ENCODE measurements around the gene KLC1.
A peak's percentile ranks its signal among the peaks of the same experiment; 100 is the strongest.
"Not testable (repeated sequence)": the region's sequence is repeated elsewhere in the genome, so short reads cannot be mapped to it uniquely, and the experiment has no call there.

Gene KLC1

DNA sequence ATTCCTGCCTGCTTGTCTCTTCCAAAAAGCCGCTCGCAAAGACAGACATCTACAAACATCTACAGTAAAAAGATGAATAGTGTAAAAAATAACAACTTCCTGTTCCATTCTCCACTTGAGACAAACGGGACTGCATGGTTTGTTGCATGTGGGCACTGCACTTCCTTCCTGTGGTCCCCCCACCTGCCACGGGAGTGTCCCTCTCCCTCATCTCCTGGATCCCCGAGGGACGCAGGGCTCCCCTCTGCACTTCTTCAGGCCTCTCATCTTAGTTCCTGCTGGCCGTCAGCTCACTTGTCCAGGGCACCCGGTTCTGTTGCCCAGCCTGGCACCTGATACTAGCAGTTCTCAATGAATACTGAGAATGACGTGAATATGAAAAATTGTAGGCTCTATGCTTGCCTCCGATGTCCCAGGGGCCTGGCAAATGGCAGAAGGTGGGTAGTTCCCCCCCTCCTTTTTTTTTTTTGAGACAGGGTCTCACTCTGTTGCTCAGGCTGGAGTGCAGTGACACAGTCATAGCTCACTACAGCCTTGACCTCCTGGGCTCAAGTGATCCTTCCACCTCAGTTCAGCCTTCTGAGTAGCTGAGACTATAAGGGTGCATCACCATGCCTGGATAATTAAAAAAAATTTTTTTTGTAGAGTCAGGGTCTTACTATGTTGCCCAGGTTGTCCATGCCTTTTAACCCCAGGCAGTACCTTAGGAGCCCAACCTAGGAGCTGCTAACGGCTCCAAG lies 3.5 kb upstream of the KLC1 start:
- DNase-seq, result peak; percentile 32

DNA sequence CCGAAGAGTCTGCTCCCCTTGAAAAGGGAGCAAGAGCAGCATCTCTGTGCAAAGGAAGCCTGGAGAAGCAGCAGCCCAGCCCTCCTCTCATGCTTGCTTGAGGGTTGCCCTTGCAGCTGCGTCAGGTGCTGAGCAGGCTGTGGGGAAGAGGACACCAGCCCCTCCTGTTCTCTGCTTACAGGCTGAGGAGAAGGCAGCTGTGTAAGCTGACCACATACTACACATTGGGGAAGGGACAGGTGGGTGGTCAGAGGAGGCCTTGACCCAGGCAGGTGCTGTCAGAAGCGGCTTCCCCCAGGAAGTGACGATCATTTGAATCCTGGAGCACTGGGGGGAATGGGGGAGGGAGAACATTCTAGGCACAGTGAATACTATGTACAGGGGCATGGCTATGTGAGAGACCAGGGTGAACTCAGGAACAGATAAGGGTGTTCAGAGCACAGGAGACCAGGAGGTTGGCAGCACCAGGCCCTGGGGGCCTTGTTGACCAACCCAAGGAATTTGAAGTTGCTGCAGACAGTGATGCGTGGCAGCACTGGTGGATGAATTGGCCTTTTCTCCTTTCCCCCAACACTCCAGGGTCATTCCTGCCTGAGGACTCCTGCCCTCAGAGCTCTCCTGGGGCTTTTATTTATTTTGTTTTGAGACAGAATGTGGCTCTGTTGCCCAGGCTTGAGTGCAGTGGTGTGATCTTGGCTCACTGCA lies 2.7 kb upstream of the KLC1 start:
- DNase-seq, result no peak

DNA sequence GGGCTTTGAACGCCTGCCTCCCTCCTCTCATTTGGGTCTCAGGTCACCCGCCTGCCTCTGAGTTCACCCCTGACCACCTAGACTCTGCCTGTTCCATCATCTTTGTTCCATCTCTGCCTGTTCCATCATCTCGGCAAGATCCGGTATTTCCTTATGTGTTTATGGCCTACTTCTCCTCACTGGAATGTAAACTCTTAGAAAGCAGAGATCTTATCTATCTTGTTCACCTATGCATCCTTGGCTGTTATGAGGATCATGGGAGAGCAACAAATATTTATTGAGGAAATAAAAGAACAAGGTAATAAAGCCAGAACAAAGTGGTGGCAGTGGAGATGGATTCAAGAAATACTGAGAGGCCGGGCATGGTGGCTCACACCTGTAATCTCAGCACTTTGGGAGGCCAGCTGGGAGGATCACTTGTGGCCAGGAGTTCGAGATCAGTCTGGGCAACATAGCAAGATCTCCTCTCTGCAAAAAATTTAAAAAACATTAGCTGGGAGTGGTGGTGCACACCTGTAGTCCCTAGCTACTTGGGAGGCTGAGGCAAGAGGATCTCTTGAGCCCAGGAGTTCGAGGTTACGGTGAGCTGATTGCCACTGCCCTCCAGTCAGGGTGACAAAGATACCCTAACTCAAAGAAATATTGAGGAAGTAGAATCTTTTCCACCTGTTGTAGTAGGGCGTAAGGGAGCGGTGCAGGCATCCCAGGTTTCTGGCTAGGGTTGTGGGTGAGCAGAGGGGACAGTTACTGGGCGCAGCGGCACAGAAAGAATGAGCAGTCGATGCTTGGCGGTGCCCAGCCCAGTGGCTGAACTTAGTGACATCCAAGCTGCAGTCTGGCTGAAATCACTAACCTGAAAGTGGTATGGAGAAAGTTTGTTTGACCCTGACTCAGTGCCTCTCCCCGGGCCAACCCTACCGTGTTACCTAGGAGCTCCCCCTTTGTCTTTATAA lies 1.7 kb upstream of the KLC1 start:
- DNase-seq, result no peak

DNA sequence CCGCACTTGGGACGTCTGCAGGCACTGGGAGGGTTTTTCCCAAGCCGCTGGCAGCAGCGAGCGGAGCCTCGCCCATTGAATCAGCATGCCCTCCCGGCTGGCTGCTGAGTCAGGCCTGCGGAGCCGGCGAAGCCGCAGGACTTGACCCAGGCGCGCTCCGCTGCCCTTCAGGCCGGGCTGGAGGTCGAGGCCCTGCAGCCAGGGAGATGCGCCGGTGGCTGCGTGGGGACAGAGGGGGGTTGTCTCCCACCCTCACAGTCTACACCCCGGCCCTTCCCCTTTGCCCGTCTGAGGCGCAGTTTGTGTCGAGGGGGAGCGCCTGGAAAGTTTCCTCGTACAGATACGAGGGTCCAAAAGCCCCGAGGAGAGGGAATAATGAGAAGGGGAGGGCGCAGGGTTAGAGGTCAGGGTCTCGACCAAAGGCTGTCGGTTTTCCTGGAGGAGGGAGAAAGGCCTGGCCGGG lies 759 bp upstream of the KLC1 start:
- DNase-seq, result peak; percentile 70

DNA sequence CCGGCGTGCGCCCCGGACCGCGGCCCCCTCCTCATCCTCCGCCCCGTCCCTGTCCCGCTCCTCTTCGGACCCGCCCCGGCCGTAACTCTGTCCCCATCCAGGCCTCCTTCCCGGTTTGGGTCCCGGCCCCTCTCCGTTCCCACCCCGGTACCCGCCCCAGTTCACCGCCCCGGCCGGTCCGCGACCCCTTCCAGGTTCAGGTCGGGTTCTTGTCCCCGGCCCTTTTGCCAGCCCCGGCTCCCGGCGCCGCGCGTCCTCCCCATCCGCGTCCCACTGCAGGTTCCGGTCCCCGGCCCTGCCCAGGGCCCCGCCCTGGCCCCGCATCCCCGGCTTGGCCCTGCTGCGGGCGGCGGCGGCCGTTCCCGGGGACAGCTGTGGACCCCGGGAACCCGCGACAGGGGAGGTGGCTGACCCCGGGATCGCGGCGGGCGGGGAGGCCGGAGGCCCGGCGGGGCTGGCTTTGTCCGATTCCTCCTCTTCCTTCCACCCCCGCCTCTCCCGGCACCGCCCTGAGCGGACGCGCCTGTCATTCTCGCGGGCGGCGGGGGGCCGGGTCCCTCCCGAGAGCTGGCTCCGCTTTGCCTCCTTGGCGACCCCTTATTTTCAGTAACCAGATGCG lies 601 bp downstream of the KLC1 start:
- peak; percentile 24 for DNase-seq

DNA sequence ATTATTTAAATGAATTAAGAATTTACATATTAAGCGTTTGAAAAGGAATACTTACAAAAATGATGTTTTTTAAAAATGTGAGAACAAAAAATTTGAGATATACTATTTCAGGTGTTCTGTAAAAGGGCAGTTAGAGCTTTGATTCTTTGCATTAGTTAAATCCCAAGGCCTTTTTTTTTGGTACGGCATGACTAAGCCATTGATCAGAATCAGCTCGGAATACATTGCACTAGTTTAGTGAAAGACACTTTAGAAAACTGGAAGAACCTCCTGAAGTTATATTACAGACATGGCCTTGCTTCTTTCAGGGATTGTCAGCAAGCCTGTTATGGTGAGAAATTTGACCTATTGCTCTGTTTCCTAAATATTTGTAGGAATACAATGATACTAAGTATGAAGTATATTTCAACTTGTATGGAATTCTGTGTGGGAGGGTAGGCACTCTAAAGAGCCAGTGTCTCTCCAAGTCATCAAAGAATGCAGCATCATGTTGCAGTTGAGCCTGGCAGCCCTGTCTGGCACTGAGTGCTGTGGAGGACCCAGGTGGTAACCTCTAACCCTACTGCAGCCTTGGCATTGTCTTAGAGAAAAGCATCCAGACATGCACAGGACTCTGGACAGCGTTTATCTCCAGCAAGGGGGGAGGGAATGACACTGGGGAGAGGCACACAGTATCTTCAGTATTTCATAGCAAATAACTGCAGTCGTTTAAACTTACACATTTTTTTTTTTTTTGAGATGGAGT lies 1.5 kb downstream of the KLC1 start:
- DNase-seq, result no peak

DNA sequence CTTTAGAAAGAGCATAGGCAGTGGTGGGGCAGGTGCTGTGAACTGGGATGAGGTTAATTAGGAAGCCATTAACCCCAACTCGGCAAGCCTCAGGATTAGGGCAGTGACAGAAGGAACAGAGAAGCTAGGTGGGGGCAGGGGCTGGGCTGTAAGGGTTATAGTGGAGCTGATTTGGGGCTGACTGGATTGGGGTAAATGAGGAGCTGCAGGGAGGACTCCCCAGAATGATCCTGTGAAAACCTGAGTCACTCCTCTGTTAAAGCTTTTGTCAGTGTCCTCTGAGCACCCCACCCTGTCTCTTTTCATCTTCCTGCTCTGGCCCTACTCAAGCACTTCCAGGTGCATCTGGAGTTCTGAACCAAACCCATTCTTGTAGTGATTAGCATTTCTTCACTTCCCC lies 4.4 kb downstream of the KLC1 start:
- DNase-seq, result no peak

DNA sequence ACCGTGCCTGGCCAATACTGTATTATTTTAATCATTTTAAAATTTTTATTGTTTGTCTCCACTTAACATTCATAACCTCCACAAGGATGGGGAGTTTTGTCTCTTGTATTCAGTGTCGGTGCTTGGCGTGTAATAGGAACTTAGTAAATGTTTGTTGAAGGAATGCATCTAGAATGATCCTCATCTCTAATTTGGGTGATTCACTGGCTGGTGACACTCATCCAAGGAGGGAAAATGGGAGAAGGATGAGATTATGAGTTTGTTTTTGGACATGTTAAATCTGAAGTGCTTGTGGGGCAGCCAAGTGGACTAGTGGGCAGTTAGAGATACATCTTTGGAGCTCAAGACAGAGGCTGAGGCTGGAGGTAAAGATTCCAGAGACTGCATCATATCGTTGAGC lies 5.1 kb downstream of the KLC1 start:
- no peak for DNase-seq

DNA sequence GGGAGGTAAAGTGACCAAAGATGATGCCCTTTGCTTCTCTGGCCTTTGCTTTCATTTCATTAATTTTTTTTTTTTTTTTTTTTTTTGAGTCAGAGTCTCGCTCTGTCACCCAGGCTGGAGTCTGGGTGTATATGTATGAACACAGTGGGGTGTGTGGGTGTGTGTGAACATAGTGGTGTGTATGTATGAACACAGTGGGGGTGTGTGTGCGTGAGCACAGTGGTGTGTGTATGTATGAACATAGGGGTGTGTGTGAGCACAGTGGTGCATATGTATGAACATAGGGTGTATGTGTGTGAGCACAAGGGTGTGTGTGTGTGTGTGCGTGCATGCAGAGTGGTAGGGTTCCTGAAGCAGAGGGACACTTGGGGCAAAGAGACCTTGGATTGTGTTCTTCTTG lies 9.6 kb downstream of the KLC1 start:
- no peak for DNase-seq

DNA sequence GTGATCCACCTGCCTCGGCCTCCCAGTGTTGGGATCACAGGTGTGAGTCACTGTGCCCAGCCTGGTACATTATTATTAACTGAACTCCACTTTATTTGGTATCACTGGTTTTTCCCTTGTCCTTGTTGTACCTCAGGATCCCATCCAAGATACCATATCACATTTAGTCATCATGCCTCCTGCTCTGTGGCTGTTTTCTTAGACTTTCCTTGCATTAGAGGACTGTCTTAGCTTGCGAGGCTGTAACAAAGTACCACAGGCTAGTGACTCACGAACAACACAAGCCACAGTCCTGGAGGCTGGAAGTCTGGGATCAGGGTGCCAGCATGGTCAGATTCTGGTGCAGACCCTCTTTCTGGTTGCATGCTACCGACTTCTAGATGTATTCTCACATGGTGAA lies 12.2 kb downstream of the KLC1 start:
- DNase-seq, result no peak

DNA sequence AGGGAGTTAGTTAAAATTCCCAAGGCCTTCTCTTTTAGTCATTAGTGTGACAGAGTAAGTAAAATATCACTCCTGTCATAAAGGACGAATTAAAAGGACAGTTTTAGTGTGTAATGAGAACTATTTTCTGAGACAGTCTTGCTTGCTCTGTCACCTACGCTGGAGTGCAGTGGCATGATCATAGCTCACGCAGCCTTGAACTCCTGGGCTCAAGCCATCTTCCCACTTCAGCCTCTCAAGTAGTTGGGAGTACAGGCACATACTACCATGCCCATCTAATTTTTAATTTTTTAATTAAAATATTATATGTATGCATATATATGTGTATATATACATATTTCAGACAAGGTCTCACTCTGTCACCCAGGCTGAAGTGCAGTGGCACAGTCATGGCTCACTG lies 17.2 kb downstream of the KLC1 start:
- DNase-seq, result no peak

DNA sequence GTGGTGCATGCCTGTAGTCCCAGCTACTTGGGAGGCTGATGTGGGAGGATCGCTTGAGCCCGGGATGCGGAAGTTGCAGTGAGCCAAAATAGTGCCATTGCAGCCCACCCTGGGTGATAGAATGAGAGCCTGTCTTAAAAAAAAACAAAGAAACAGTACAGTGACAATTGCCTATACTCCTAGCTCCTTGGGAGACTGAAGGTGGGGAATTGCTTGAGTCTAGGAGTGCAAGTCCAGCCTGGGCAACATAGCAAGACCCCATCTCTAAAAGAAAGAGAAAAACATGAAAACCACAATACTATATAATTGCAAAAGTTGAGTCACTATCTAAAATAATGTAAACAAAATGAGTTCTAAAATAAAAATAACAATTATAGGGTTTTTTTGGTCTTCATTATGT lies 20.0 kb downstream of the KLC1 start:
- DNase-seq, result no peak

DNA sequence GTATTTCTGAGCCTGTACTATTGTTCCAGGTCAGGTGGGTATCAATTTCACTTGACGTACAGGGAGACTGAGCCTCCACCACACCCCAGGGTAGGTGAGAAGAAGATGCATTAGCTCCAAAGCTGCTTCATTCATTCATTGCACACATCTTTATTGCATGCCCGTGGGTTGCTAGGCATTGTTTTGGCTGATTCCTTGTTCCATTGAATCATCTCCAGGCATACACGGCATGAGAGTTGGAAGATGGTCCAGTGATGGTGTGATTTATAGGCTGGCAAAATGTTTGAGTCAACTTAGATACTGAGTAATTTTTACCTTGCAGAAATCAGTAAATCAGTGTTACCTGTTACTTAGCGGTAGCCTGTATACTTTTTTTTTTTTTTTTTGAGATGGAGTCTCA lies 21.2 kb downstream of the KLC1 start:
- DNase-seq, result no peak

DNA sequence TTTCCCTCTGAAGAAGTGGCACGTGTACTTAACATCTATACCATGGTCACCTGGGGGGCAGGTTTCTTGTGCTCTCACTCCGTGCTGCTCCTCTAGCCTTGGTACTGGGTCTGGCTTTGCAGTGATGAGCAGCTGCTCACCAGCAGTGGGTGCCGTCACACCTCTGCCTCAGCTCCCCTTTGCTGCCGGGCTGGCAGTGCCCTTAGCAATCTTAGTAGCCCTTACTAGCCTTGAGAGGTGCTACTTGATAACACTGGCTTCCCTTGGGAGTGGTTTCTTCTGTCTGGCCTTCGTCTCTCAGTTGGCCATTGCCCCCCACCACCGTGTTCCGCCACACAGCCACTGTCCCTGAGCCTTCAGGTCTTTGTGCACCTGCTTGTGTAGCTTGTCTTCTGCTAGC lies 22.6 kb downstream of the KLC1 start:
- no peak for DNase-seq

DNA sequence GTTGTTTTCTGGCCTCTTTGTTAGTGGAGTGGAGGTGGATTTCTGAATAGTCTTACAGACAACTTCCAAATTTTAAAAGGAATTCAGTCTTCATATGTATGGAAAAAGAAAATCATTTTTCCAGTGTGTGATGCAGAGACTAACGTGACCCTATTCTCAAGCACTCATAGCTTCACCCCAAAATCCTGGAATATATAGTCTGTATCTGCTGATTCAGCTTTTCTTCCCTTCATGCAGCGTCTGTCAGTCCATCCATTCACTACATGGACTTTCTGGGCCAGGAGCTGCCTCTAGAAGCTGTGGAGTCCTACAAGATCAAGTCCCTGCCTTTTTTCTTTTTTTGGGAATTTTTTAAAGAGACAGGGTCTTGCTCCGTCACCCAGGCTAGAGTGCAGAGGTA lies 23.8 kb downstream of the KLC1 start:
- no peak for DNase-seq

DNA sequence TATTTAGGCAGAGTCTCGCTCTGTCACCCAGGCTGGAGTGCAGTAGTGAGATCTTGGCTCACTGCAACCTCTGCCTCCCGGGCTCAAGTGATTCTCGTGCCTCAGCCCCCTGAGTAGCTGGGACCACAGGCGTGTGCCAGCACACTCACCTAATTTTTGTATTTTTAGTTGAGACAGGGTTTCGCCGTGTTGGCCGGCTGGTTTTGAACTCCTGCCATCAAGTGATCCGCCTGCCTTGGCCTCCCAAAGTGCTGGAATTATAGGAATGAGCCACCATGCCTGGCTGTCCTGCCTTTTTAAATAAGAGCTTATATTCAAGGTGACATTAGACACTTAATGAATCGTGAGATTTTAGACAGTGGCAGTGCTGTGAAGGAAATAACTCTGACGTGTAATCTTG lies 24.3 kb downstream of the KLC1 start:
- DNase-seq, result not testable (repeated sequence)

DNA sequence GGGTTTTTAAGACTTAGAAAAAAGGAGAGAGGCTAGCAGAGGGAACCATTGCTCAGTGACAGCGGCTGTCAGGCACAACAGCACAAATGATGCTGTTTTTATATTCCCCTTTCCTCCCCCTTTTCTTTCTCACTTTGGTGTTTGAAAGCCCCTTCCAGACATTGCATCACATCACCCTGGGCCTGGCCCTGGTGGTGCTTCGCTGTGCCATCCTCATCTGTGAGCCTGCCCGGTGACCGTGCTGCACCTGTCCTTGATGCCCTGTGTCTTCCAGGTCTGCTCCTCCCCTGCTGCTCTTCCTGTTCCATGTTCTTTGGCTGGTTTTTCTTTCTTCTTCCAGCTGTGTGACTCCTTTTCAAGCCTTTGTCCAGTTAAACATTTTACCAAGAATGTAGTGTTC lies 24.8 kb downstream of the KLC1 start:
- no peak for DNase-seq

DNA sequence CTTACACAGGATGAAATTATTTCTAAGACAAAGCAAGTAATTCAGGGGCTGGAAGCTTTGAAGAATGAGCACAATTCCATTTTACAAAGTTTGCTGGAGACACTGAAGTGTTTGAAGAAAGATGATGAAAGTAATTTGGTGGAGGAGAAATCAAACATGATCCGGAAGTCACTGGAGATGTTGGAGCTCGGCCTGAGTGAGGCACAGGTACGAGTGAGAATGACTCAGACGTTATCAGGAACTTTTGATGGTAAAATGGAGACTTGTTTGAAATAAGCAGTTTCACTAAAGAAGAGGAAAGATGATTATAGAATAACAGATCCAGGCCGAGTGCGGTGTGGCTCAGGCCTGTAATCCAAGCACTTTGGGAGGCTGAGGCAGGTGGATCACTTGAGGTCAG lies 25.6 kb downstream of the KLC1 start:
- no peak for DNase-seq

DNA sequence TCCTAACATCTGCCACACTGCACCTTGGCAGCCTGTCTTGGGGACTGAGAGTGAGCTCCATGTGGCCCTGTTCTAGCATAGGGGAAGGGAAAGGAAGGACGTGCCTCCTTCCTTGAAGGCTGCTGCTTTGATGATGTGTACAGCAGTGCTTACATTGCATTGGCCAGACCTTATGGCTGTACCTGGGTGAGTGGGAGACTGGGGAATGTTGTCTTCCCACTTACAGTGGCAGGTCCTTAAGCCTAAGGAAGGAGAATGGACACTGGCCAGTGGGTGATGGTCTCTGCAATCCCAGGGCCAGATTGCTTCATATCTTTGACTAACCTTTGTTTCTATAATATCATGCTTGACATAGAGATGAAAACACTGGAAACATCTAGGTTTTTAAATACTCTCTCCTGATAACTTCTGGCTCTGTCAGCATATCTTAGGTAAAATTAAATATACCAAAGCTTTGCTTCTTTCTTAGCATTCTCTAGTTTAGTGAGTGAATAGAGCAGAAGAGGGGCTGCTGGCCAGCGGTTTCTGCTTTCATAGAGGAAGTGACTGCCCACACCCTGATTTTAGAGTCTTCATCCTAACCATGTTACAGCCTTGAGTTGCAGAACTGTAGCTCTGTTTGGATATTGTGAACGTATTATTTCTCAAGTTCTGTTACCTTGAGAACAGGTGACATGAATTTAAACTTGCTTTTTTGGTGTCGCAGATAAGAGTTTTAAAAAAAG lies 27.2 kb downstream of the KLC1 start:
- DNase-seq, result no peak

DNA sequence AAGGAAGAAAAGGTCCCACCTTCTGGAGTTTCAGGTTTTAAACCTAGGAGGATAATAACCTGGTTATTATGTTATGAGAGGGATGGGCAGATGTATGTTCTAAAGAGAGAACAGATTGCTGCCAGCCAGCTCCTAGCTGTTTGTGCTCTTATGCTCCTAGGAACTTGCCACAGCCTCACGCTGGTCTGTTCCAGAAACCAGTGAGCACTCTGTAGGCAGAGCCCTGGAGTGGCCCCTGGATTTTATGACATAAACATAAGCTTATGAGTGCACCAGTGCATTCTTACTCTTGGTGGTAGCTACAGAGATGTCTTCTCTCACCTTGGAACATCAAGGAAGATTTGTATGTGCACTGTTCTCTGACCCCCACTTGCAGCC lies 27.7 kb downstream of the KLC1 start:
- no peak for DNase-seq

DNA sequence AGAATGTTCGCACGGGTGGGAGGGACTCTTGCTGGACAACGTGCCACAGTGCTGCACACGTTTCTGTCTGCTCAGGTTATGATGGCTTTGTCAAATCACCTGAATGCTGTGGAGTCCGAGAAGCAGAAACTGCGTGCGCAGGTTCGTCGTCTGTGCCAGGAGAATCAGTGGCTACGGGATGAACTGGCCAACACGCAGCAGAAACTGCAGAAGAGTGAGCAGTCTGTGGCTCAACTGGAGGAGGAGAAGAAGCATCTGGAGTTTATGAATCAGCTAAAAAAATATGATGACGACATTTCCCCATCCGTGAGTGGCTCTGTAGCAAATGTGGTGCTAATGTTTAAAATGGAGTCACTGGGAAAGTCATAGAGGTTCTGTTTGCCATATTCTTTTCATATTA lies 28.5 kb downstream of the KLC1 start:
- DNase-seq, result no peak

DNA sequence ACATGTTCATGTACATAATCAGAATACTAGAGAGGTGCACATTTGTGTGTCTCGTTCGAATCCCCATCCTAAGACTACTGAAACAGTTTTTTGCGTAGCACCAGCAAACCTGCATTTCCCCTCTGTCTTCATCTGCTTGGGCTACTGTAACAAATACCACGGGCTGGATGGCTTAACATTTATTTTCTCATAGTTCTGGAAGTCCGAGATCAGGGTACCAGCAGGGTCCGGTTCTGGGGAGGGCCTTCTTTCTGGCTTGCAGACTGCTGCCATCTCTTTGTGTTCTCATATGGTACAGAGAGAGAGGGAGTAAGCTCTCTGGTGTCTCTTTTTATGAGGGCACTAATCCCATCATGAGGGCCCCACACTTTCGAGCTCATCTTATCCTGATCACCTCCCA lies 30.6 kb downstream of the KLC1 start:
- no peak for DNase-seq

Measured in CD4-positive, alpha-beta T cell treated with Interleukin-15 for 1 hour (primary cell).